ENCODE results near the gene KMT2D. TPM values are rescaled to one million over a fixed set of nuclear protein-coding genes. Genes with fewer than 3 reads are reported as not detected.

The KMT2D gene
- total RNA-seq, 2 donors from 2014 or later = 118 to 123 TPM

- peak; percentile 17 for TF ChIP-seq CTCF (conservative IDR thresholded peaks at IDR 0.05)
- Histone ChIP-seq H3K9ac (ENCODE audit: extremely low read depth, low read length, poor library complexity, severe bottlenecking) (peak within 1 kb of the TSS; percentile 66), H3K36me3 (ENCODE audit: control insufficient read depth, insufficient read depth, low read length) (no peaks in the 10 kb centered on the region), H3K4me3 (ENCODE audit: low read length) (peak within 1 kb of the TSS; percentile 94), H3K4me1 (ENCODE audit: control insufficient read depth, insufficient read depth, low read length) (no peaks in the 10 kb centered on the region), H3K27me3 (ENCODE audit: control insufficient read depth, insufficient read depth, low read length, poor library complexity, severe bottlenecking) (peaks cover 12% of the 10 kb centered on the region), H3K27ac (ENCODE audit: low read depth, low read length) (no peak within 1 kb of the TSS), H3K9me3 (ENCODE audit: control insufficient read depth, low read length) (no peaks in the 10 kb centered on the region)
- H3K4me1 Mint-ChIP-seq = peaks cover 8% of the 10 kb centered on the region
- 1 to 3% methylated on average over 46 to 60 of the region's 60 CpGs for WGBS, 2 experiments (ENCODE audit: insufficient coverage in 1 of 2, insufficient read length in 1 of 2)
- H3K27ac Mint-ChIP-seq = peak within 1 kb of the TSS; percentile 35
- DNase-seq = peak; percentile 99
- no peaks in the 10 kb centered on the region for H3K9me3 Mint-ChIP-seq
- peaks cover 17% of the 10 kb centered on the region for H3K27me3 Mint-ChIP-seq (ENCODE audit: insufficient read depth)
- peak within 1 kb of the TSS; percentile 68 for H3K4me3 Mint-ChIP-seq
- H3K36me3 Mint-ChIP-seq (ENCODE audit: low read depth) = no peaks in the 10 kb centered on the region
These were observed 9.1 kb upstream of the KMT2D start, which contains the start of gene RHEBL1 for GRCh38 chr12:49069507-49070346. Gene RHEBL1 (minus strand): TSS chr12:49069979. CDS start chr12:49069785, 194 bp downstream.

GRCh38 chr12:49068879-49069506 lies 8.4 kb upstream of the KMT2D start:
- WGBS, 2 experiments (ENCODE audit: insufficient coverage in 1 of 2, insufficient read length in 1 of 2) = 24% methylated on average over 14 to 20 of the region's 21 CpGs
- Histone ChIP-seq H3K27ac (ENCODE audit: low read depth, low read length) (no peak overlapping the region), H3K36me3 (ENCODE audit: control insufficient read depth, insufficient read depth, low read length) (no peaks in the 10 kb centered on the region), H3K27me3 (ENCODE audit: control insufficient read depth, insufficient read depth, low read length, poor library complexity, severe bottlenecking) (peaks cover 12% of the 10 kb centered on the region), H3K9ac (ENCODE audit: extremely low read depth, low read length, poor library complexity, severe bottlenecking) (no peak overlapping the region), H3K4me3 (ENCODE audit: low read length) (peak overlapping the region; percentile 94), H3K4me1 (ENCODE audit: control insufficient read depth, insufficient read depth, low read length) (no peaks in the 10 kb centered on the region), H3K9me3 (ENCODE audit: control insufficient read depth, low read length) (no peaks in the 10 kb centered on the region)
- peak overlapping the region; percentile 35 for H3K27ac Mint-ChIP-seq
- no peak for DNase-seq
- peaks cover 8% of the 10 kb centered on the region for H3K4me1 Mint-ChIP-seq
- H3K27me3 Mint-ChIP-seq (ENCODE audit: insufficient read depth) = peaks cover 17% of the 10 kb centered on the region
- H3K36me3 Mint-ChIP-seq (ENCODE audit: low read depth) = no peaks in the 10 kb centered on the region
- peak overlapping the region; percentile 68 for H3K4me3 Mint-ChIP-seq
- no peaks in the 10 kb centered on the region for H3K9me3 Mint-ChIP-seq
- TF ChIP-seq CTCF (conservative IDR thresholded peaks at IDR 0.05) = no peak

- WGBS, 2 experiments (ENCODE audit: insufficient coverage in 1 of 2, insufficient read length in 1 of 2) = 27 to 58% methylated on average over 2 to 4 of the region's 4 CpGs
- Mint-ChIP-seq H3K4me1 (peaks cover 11% of the 10 kb centered on the region), H3K4me3 (no peak overlapping the region), H3K27ac (peak overlapping the region; percentile 74), H3K36me3 (ENCODE audit: low read depth) (no peaks in the 10 kb centered on the region), H3K27me3 (ENCODE audit: insufficient read depth) (peaks cover 13% of the 10 kb centered on the region), H3K9me3 (no peaks in the 10 kb centered on the region)
- Histone ChIP-seq H3K27me3 (ENCODE audit: control insufficient read depth, insufficient read depth, low read length, poor library complexity, severe bottlenecking) (peaks cover 12% of the 10 kb centered on the region), H3K9me3 (ENCODE audit: control insufficient read depth, low read length) (no peaks in the 10 kb centered on the region), H3K4me1 (ENCODE audit: control insufficient read depth, insufficient read depth, low read length) (no peaks in the 10 kb centered on the region), H3K36me3 (ENCODE audit: control insufficient read depth, insufficient read depth, low read length) (no peaks in the 10 kb centered on the region), H3K9ac (ENCODE audit: extremely low read depth, low read length, poor library complexity, severe bottlenecking) (no peak overlapping the region), H3K27ac (ENCODE audit: low read depth, low read length) (no peak overlapping the region), H3K4me3 (ENCODE audit: low read length) (no peak overlapping the region)
- TF ChIP-seq CTCF (conservative IDR thresholded peaks at IDR 0.05) = no peak
- DNase-seq = peak; percentile 69
These were observed 5.5 kb upstream of the KMT2D start for GRCh38 chr12:49066120-49066519.
